ENCODE results near the gene SDF4.

SDF4 gene

DNA sequence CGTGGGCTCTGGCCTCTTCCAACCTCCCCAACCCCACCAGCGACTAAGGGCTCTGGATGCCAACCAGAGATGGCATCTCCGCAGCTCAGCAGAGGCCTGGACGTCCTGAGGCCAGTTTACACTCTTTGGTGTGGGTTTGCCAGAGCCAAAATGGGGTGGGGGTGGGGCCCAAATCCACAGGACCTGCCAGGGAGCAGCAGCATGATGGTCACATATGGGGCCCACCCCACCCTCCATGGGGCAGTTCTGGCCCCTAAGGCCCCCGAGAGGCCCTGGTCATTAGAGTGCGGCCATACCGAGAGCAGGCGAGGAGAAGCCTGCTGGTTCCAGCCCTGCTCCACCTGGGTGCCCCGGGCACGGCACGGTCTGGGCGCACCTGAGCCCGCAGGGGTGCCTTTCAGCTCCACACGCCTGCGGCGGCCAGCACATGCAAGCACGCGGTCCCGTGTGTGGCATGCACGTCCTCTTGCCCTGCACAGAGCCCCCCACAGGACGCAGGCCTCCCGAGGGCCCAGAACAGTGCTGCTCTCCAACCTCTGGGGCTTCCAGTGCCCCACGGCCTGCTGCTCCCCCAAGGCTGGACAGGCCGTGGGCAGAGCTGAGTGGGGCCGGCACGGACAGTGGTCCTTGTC, 9.9 kb upstream of the SDF4 start:
- no peak for DNase-seq (ENCODE audit: low spot score)

- DNase-seq (ENCODE audit: low spot score): no peak
These were observed 9.2 kb upstream of the SDF4 start for GRCh38 chr1:1240822-1241587.

DNA sequence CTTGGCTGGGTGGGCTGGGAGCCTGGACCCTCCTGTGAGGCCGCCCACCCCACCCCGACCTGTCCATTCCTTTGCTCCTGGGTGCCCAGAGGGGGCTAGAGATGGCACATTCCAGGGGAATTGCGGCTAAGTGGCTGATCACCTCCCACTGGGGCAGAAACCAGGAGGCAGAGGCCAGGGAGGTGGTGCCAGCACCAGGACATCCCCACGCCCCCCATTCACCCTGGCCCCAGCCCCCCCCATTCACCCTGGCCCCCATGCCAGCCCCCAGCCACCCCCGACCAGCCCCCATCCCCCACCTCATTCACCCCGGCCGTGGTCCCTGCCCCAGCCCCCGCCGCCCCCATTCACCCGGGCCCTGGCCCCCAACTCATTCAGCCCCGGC, 8.5 kb upstream of the SDF4 start:
- no peak for DNase-seq (ENCODE audit: low spot score)

GRCh38 chr1:1239614-1240347, 8.0 kb upstream of the SDF4 start:
- no peak for DNase-seq (ENCODE audit: low spot score)

DNA sequence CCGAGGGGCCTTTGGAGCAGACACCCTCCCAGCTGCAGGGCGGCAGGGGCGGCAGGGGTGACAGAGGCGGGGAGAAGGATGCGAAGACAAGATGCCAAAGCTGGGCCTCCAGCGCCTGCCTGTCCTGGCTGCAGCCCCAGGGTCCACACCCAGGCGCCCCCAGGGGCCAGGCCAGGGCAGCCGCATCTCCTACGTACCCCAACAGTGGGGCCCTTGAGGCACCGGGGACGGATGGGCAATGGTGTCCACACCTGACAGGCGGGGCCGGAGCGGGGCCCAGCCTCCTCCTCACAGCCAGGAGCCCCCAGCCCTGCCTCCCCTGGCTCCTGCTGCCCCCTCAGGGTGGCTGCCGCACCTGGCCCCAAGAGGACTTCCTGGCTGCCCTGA, 7.4 kb upstream of the SDF4 start:
- DNase-seq (ENCODE audit: low spot score): no peak

GRCh38 chr1:1238702-1239178, 6.9 kb upstream of the SDF4 start:
- no peak for DNase-seq (ENCODE audit: low spot score)

- no peak for DNase-seq (ENCODE audit: low spot score)
These were observed 6.3 kb upstream of the SDF4 start for GRCh38 chr1:1237874-1238701.

GRCh38 chr1:1236945-1237873, 5.4 kb upstream of the SDF4 start:
- no peak for DNase-seq (ENCODE audit: low spot score)

DNA sequence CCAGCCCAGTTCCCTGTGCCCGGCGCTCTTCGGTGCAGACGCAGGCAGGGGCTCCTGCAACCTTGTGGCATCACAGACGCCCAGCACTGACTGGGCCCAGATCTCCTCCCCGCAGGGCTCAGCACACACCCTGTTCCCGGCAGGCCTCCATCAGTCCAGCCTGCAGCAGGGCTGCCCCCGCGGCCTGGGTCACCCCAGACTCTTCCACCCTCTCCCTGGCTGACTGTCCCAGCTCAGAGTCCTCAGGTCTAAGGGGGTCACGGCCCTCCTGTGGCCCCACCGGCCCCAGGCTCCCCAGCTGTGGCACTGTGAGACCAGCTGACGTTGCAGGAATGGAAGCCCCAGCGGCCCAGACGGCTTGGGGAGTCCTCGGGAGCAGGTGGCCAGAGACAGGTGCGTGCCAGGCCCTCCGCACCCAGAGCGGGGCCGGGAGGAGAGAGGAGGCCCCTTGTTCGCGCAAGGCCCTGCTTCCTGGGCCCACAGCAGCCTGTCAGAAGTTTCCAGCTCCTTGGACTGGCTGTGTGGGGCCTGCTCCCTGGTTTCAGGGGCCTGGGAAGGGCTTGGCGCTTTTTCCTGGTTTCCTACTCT, 4.5 kb upstream of the SDF4 start:
- no peak for DNase-seq (ENCODE audit: low spot score)

GRCh38 chr1:1235016-1235744, 3.4 kb upstream of the SDF4 start:
- DNase-seq (ENCODE audit: low spot score): no peak

- DNase-seq (ENCODE audit: low spot score): no peak
These were observed 2.5 kb upstream of the SDF4 start for GRCh38 chr1:1234180-1234808.

DNA sequence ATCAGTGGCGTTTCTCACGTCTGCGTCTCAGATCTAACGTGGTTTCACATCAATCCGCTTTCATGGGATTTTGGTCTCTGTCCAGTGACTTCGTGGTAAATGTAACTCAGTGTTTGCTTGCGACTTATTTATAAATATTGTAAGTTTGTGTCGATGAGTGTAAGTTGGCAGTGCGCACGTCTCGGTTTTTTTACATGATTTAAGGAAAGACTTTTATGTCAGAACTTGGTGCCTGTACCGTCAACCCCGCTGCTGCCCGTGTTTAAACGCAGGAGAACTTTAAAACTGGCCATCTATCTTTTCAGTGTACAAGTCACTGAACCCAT, 1.7 kb upstream of the SDF4 start:
- DNase-seq (ENCODE audit: low spot score): no peak

- no peak for DNase-seq (ENCODE audit: low spot score)
These were observed 1.2 kb upstream of the SDF4 start for GRCh38 chr1:1232796-1233566.

GRCh38 chr1:1232208-1232795, 501 bp upstream of the SDF4 start, which contains the start of gene B3GALT6:
Gene B3GALT6, plus strand, starts transcription at chr1:1232237. Its CDS starts 42 bp downstream, at chr1:1232279.
- no peak for DNase-seq (ENCODE audit: low spot score)

GRCh38 chr1:1230656-1231399, 973 bp downstream of the SDF4 start:
- DNase-seq (ENCODE audit: low spot score): peak; percentile 11

- DNase-seq (ENCODE audit: low spot score): no peak
These were observed 2.0 kb downstream of the SDF4 start for GRCh38 chr1:1229770-1230169.

- no peak for DNase-seq (ENCODE audit: low spot score)
These were observed 3.0 kb downstream of the SDF4 start for GRCh38 chr1:1228596-1229321.

Measured in globus pallidus (tissue), 1 donor.